Measurements from ENCODE around the gene CDT1. TPM values are rescaled to one million over a fixed set of nuclear protein-coding genes. Genes with fewer than 3 reads are reported as not detected.

CDT1 gene
- total RNA-seq, 4 donors from 2014 or later = 0.92 to 2.0 TPM; not detected in 2

GRCh38 chr16:88850531-88851199 lies 47.1 kb downstream of the CDT1 start:
- H3K27me3 ChIP-seq = no peaks in the 10 kb centered on the region
- no peak overlapping the region for H3K4me3 ChIP-seq
- no peak overlapping the region for H3K27ac ChIP-seq
- peaks cover 0 to 24% (median 4%) of the 10 kb centered on the region in 3 donors for H3K4me1 ChIP-seq
- TF ChIP-seq EP300 (IDR thresholded peaks at IDR 0.05) (no peak), POLR2AphosphoS5 (IDR thresholded peaks at IDR 0.05) (no peak), CTCF (IDR thresholded peaks at IDR 0.05) (no peak), POLR2A (IDR thresholded peaks at IDR 0.05) (no peak)
- peaks cover 0 to 56% of the 10 kb centered on the region in 2 donors for H3K36me3 ChIP-seq
- no peak for ATAC-seq
- 83 to 94% methylated on average over 9 to 13 of the region's 33 CpGs for WGBS, 2 donors (ENCODE audit: low coverage in 1 of 2)
- H3K9me3 ChIP-seq = no peaks in the 10 kb centered on the region

GRCh38 chr16:88851616-88852015 lies 48.0 kb downstream of the CDT1 start:
- Histone ChIP-seq H3K27ac (no peak overlapping the region), H3K36me3 (peaks cover 0 to 56% of the 10 kb centered on the region in 2 donors), H3K4me3 (no peak overlapping the region), H3K9me3 (no peaks in the 10 kb centered on the region), H3K4me1 (peaks cover 0 to 33% (median 11%) of the 10 kb centered on the region in 3 donors), H3K27me3 (no peaks in the 10 kb centered on the region)
- no peak for ATAC-seq
- 98% methylated on average over 9 of the region's 19 CpGs; no CpG with 5 or more reads in 1 of the 2 donors for WGBS, 2 donors (ENCODE audit: low coverage in 1 of 2)
- TF ChIP-seq EP300 (IDR thresholded peaks at IDR 0.05) (no peak), POLR2A (IDR thresholded peaks at IDR 0.05) (no peak), POLR2AphosphoS5 (IDR thresholded peaks at IDR 0.05) (no peak), CTCF (IDR thresholded peaks at IDR 0.05) (no peak)

- WGBS, 2 donors (ENCODE audit: low coverage in 1 of 2) = 62 to 80% methylated on average over 1 to 6 of the region's 17 CpGs
- no peaks in the 10 kb centered on the region for H3K27me3 ChIP-seq
- H3K4me3 ChIP-seq = no peak overlapping the region
- H3K4me1 ChIP-seq = peaks cover 0 to 44% (median 19%) of the 10 kb centered on the region in 3 donors
- no peak for ATAC-seq
- H3K36me3 ChIP-seq = peaks cover 0 to 42% of the 10 kb centered on the region in 2 donors
- no peaks in the 10 kb centered on the region for H3K9me3 ChIP-seq
- H3K27ac ChIP-seq = no peak overlapping the region
- no peak for TF ChIP-seq EP300 (IDR thresholded peaks at IDR 0.05)
- TF ChIP-seq POLR2A (IDR thresholded peaks at IDR 0.05) = no peak
- TF ChIP-seq POLR2AphosphoS5 (IDR thresholded peaks at IDR 0.05) = no peak
- TF ChIP-seq CTCF (IDR thresholded peaks at IDR 0.05) = no peak
Measured at GRCh38 chr16:88853325-88853941, 49.8 kb downstream of the CDT1 start.

GRCh38 chr16:88854306-88855111 lies 50.9 kb downstream of the CDT1 start:
- Histone ChIP-seq H3K4me1 (peaks cover 0 to 54% (median 19%) of the 10 kb centered on the region in 3 donors), H3K9me3 (no peaks in the 10 kb centered on the region), H3K27me3 (no peaks in the 10 kb centered on the region), H3K36me3 (peaks cover 0 to 42% of the 10 kb centered on the region in 2 donors), H3K4me3 (no peak overlapping the region), H3K27ac (no peak overlapping the region)
- WGBS, 2 donors (ENCODE audit: low coverage in 1 of 2) = 45 to 82% methylated on average over 3 to 4 of the region's 20 CpGs
- TF ChIP-seq EP300 (IDR thresholded peaks at IDR 0.05) = no peak
- no peak for TF ChIP-seq POLR2AphosphoS5 (IDR thresholded peaks at IDR 0.05)
- no peak for TF ChIP-seq CTCF (IDR thresholded peaks at IDR 0.05)
- TF ChIP-seq POLR2A (IDR thresholded peaks at IDR 0.05) = no peak
- ATAC-seq = no peak
